HG02610 (cell line): ENCODE data around the gene ARHGAP31.

Experiments
- ATAC-seq: cut with Tn5 transposase; IDR thresholded peaks from one replicate; pipeline ENCODE4 v1.9.1; 2021; ENCODE audit warnings: mild to moderate bottlenecking, moderate library complexity; ENCODE audit not compliant: unreplicated experiment

Gene ARHGAP31

DNA sequence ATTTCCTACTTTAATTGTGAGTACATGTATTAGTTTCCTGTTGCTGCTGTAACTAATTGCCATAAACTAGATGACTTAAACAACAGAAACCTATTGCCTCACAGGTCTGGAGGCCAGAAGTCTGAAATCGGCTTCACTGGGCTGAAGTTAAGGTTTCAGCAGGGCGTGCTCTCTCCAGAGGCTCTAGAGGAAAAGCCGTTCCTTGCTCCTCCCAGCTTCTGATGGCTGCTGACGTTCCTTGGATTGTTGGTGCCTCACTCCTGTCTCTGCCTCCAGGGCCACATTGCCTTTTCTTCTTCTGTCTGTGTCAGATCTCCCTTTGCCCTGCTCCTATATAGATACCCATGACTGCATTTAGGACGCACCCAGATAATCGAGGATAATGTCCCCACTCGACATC is 80.9 kb downstream of the ARHGAP31 start:
- ATAC-seq, result no peak

DNA sequence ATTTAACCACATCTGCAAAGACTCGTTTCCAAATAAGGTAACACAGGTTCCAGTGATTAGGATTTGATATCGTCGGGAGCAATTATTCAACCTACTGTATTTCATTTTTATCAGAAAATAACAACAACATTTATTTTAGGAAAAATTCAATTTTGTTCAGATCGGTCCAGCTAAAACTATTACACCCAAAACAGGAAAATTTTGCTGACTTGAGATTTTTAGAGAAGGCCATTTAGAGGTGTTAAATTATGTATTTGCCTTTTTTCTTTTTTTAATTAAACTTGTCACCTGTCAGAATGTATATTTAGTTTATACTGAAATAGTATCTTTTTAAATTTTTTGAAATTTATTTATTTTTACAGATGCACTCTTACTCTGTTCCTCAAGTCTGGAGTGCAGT is 81.3 kb downstream of the ARHGAP31 start:
- no peak for ATAC-seq

DNA sequence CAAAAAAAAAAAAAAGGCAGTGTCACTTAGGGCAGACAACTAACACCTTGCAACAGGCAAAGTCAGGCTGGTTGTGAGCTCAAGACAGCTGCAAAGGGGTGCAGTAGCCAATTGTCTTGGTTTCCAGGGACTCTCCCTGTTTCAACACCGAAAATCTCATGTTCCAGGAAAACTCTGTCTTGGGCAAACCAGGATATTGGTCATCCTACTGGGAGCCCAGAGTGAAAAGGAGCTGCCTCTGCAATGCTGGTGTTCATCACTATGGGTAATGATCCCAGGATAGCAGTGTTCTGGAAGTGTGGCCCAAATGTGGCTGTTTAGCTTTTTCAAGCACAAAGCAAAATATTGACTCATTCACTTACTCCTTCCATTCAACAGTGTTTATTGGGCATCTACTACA is 82.6 kb downstream of the ARHGAP31 start:
- ATAC-seq, result no peak

DNA sequence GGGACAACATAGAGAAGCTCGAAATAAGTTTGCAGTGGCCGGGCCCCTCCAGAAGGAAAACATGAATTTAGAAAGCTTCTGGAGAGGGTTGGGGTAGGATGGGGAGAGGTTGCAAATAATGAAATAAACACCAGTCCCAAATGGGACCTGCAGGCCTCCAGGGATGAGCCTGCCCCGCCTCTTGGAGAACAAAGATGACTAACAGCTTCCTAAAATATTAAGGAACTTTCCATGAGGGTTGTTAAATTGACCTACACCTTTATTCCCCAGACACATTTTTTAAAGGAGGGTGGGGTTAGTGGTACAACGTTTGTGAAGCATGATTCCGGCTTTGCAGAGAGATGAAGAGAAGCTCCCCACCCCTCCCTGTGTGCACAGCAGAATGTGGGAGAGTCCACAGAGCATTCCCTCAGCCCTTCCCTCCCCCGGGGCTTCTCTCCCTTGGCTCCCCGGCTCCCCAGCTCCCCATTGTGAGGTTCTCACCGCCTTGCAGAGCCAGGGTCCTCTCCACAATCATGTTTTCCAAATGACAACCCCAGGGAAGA is 84.1 kb downstream of the ARHGAP31 start:
- no peak for ATAC-seq

DNA sequence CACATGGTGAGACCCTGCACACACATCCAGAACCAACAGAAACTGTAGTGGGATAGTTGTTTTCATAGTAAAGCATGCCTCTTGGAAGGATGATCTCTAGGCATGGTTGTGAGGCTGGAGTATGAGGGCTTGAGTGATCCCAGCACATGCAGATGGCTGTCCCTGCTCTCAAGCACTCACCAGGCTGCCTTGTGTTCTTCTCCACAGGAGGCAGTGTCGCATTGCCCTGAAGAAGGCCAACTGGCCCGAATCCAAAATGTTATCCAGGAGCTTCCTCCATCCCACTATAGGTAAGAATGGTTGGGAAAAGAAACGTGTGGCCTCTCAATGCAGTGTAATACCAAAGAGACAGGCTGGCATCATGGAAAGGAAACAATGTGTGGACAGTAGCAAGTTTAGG is 86.5 kb downstream of the ARHGAP31 start:
- ATAC-seq, result no peak

DNA sequence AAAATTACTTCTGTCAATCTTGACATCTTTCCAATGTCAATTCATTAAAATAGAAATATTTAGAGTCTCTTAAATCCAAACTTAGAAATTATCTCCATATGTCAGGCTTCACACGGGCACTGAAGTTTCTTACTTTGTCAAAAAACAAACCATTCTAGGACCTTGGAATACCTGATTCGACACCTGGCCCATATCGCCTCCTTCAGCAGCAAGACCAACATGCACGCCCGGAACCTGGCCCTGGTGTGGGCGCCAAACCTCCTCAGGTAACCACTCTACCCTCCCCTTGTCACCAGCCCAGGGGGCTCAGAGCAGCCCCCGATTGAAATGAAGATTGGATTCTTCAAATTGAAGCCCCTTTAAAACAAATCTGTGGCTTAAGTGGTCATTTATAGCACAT is 88.0 kb downstream of the ARHGAP31 start:
- no peak for ATAC-seq

DNA sequence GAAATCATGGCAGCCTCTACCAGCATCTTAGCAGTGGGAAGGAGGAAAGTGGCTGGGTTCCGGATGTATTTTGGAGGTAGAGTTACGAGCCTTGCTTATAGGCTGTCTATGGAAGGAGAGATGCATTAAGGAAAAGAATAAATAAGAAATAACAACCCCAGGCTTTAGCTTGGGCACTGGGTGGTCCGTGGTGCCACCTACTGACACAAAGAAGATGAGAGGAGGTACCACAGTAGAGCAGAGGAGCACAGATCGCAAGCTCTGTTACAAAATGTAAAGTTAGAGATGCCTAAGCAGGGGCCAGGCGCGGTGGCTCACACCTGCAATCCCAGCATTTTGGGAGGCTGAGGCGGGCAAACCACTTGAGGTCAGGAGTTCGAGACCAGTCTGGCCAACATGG is 94.4 kb downstream of the ARHGAP31 start:
- no peak for ATAC-seq

DNA sequence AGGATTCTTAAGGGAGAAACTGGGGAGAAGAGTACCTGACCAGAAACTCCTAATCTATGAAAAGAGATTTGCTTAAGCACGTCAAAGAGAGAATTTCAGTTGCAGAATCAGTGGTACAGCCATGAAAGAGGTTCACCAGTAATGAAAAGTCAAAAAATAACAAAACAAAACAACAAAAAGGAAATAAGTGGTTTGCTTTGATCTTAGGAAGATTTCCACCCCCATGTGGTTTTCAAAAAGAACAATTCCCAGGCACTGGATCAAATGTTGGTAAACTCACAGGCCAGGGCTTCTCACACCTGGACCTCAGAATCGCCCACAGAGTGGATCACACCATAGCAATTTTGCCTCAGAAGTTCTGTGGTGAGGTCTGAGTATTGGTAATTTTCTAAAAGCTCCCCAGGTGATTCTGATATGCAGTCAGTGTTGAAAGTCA is 101.8 kb downstream of the ARHGAP31 start:
- ATAC-seq, result peak; percentile 91

DNA sequence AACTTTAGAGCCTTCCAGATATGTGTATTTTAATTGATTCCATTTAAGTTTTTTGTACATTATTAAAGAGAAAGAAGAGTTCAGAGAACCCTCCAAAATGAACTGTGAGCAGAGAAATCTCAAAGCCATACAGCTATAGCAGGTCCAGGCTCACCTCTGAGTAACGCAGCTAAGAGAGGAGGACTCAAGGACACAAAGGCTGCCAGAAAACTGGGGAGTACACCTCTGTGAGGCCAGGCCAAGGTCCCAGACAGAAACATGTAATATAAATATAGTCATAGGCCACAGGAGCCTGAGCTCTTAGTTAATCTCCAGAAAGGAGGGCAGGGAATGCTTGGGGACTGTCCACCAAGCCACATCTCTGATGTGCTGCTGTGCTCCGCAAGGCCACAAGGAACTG is 102.7 kb downstream of the ARHGAP31 start:
- no peak for ATAC-seq

DNA sequence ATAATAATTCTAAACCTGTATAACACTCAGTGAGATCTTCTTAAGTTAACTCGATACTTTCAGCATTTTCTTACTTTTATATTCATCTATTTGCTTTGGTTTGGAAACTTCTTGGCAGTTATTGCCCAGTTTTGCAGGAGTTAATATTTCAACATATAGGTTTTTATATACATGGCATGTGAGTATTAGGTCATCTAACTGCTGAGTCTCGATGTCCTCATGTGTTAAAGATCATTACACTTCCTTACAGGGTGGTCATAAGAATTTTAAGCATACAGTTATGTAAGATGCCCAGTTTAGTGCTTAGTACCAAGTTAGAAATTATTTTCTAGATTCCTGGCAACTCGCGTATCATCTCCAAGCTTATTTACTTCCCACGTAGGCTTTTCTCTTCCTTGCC is 106.3 kb downstream of the ARHGAP31 start:
- no peak for ATAC-seq

DNA sequence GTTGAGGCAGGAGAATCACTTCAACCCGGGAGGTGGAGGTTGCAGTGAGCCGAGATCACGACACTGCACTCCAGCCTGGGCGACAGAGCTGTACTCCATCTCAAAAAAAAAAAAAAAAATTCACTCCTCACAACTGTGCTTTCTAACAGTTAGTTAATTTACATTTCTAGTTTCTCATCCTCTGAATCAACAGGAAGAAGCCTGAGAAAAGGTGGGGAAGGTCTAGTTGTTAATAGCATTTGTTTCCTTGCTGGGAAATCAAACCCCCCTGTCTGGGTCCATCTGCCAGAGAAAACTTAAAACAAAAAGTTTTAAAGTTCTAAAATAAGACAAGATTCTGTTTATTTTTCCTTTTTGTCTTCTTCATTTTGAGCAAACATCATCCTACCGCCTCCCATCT is 106.9 kb downstream of the ARHGAP31 start:
- ATAC-seq, result peak; percentile 45

DNA sequence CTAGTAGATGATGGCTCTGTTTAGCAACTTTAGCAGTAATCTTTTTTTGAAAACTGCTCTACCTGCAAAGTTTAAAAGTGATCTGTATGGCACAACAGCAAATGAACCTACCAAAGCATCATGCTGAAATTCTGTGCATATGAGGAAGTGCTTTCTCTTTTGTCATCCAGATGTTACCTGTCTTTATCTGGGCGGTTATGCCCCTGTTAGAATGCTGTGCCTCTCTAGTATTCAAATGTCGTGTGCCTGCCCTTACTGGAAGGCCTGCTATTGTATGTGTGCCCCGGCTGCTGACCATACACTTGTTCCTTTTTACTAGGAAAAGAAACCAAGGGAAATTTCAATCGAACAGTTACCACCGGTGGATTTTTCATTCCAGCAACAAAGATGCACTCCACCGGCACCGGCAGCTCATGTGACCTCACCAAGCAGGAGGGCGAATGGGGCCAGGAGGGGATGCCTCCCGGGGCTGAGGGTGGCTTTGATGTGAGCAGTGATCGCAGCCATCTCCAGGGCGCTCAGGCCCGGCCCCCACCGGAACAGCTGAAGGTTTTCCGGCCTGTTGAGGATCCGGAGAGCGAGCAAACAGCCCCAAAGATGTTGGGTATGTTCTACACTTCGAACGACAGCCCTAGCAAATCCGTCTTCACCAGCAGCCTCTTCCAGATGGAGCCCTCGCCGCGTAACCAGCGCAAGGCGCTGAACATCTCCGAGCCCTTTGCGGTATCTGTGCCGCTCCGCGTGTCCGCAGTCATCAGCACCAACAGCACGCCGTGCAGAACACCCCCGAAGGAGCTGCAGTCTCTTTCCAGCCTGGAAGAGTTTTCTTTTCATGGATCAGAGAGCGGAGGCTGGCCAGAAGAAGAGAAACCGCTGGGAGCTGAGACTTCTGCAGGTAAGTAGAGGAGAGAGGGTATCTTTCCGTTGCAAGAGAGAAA is 107.6 kb downstream of the ARHGAP31 start:
- ATAC-seq, result peak; percentile 59

DNA sequence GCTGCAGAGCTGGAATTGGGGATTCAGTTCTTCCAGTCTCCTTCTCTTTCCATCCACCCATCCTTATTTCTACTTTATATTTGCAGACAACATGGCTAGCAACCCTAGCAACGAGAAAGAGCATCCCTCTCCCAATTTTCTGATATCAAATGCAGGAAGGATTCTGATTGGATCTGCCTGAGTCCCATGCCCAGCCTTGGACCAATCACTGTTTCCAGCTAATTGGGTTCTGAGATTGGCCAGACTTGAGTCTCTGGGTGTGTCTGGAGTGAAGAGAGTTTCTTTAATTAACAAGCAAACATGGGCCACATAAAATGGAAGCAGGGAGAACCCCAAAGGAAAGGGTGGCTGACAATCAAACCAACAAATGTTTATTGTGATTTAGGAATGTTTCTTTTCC is 108.6 kb downstream of the ARHGAP31 start:
- ATAC-seq, result no peak

DNA sequence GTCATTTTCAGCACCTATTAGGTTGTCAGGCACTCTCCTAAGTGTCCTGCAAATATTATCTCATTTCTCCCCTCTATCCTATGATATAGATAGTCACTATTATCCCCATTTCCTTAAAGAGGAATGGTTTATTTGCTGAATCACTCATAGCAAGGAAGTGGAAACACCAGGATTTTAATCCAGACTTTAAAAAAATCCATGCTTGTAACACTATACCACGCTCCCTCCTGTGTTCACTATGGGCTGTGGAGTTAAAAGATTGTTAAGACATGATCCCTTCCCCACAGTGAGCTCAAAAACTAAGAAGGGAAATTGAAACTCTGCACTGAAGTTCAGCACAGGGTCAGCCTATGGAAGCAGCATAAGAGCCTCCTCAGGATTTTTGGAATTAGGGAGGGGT is 109.0 kb downstream of the ARHGAP31 start:
- no peak for ATAC-seq

DNA sequence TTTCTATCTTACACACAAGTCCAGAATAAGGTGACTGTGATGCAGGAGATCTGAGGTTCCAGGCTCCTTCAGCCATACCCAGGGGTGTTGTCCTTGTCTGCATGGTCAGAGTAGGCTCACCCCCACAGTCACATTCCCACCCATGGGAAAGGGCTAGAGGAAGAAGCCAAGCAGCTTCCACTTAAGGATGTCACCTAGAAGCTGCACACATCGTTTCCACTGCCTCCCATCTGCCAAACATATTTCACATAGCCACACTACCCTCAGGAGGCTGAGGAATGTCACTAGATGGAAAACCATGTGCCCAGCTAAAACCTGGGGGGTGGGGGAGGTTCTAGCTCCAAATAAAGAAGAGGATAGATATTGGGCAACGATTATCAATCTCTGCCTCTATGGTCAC is 111.1 kb downstream of the ARHGAP31 start:
- no peak for ATAC-seq

DNA sequence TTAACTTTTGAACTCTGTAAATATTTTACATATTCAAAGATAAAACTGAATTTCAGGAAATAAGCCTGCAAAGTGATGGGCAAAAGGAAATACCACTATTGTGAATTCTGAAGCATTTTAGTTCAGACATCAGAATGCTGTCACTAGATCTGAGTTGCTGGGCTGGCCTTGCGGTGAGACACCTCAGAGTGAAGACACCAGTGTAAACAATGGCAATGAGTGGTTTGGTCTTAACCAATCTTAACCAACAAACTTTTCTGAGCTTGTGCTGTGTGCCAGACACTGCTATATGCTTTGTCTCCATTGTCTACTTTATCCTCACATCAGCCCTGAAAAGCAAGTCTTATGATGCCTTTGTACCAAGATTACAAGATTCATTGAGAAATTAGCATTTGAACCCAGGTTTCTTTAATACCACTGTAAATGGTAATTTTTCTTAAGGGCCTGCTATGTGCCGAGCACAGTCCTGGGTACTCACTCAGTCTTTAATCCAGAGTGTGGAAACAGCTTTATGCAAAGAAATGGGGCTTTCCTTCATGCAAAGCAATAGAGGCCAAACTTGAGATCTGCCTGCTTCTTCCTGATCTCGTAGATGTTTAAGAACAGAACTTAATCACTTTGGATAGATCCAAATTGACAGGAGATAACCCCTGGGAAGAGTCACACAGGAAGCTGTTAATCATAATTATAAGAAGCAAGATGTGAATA is 114.2 kb downstream of the ARHGAP31 start:
- ATAC-seq, result peak; percentile 80

DNA sequence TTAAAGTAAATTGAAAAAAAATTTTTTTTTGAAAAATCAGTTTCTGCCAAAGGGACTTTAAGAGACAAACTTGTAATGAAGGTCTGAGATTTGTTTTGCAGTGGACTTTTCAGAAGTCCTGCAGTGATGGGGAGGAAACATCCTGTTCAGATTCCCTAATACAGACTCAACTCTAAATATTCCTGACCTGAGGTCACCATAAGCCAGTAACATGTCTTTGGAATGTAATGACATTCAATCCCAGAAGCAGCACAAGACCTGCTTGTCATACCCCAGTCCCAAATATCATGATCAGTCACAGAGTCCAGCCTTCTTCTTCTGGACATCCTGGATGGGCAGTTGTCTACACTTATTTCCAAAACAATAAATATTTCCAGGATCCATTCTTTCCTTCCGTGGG is 115.7 kb downstream of the ARHGAP31 start:
- no peak for ATAC-seq

DNA sequence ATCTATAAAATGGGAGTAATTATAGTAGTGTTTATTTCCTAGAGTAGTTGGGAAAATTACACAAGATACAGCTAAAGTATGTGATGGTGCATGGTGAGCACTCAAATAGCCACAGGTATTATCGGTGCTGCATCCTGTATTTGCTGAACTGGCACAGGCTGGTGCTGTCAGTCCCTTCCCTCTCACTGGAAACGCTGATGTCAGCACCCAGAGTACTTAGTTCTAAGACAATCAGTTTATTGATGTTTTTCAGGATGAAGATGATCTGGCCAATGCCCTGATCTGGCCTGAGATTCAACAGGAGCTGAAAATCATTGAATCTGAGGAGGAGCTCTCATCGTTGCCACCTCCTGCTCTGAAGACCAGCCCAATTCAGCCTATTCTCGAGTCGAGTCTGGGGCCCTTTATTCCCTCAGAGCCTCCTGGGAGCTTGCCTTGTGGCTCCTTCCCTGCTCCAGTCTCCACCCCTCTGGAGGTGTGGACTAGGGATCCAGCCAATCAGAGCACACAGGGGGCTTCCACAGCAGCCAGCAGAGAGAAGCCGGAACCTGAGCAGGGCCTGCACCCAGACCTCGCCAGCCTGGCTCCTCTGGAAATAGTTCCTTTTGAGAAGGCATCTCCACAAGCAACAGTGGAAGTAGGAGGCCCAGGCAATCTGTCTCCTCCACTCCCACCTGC is 119.6 kb downstream of the ARHGAP31 start:
- no peak for ATAC-seq

DNA sequence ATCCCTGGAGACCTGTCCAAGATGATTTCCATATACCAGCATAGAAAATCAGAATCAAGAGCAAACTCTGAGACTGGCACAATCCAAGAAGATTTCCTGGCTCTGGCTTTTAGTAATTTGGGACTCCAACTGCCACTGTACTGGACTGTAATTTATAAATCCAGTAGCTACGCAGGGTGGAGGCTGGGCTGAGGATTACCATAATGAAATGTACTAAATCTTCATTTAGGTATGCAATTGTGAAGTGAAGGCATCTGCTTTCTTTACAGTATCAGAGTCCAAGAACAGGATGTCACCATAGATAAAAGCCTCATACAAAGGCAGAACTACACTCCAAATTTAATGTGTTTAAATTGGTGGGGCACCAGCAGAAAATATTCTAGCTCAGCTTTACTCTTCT is 122.7 kb downstream of the ARHGAP31 start:
- ATAC-seq, result no peak

DNA sequence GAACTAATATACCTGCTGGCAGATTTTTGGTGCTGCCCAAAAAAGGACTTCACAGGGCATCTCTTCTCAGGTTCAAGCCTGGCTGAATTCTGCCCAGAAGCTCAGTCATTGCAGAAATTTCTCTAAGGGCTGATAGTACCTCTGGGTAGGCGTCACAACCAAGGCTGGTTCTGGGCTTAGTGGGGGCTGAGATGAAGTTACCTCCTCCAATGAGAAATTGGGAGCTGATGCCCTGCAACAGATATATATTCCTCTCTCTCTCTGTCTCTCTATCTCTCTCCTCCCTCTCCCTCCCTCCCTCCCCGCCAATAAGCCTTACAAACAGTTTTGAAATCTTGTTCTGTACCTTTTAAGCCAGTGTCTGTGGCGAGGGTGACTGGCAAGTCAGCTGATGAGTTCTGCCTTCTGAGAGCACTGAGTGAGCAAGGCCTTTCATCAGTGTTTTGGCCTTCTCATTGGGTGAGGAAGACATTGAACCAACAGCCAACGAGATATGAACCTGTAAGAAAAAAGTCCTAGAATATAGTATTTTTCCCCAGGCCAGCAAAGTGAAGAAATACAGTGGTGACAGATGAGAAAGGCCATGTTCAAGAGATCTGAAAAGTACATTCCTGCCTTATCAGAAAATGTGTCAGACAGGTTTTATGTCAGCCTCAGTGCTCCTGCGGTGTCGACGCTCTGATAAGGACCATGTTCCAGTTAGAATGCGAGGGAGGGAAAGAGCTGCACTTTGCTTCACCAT is 123.8 kb downstream of the ARHGAP31 start:
- no peak for ATAC-seq

DNA sequence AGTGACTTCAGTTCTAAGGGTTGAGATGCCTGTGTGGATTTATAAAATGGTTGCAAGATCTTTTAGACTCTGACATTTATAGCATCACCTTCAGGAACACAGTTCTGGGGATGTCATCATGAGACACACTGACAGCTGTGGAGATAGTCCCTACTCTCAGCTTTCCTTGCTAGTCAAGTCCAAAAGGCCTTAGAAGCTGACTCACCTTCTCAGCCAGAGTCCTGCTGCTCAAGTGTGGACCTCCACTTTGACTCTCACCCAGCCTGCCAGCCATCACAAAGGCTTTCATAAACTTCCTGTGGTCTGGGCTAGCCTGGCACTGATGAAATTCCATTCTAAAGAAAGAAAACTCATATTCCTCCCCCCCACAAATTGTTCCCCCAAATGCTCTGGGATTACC is 124.5 kb downstream of the ARHGAP31 start:
- no peak for ATAC-seq
